Mesendoderm (in vitro differentiated cells): ENCODE results near the gene OBSCN.
"Not testable (repeated sequence)": the region's sequence is repeated elsewhere in the genome, so short reads cannot be mapped to it uniquely, and the experiment has no call there.

Experiments used
- DNase-seq: peaks from one replicate; pipeline ENCODE4 v3.0.0; 2013
- H2AK5ac ChIP-seq: 2 replicates; pipeline ENCODE4 v1.6.1; 2013; ENCODE audit warnings: low read length, inconsistent platforms
- H2BK120ac ChIP-seq: 2 replicates; pipeline ENCODE4 v1.6.1; 2013; ENCODE audit warnings: low read depth, mild to moderate bottlenecking, low read length, moderate library complexity, mixed read lengths
- H2BK15ac ChIP-seq: replicated peaks from 2 replicates; pipeline ENCODE4 v1.6.1; 2013; ENCODE audit warnings: low read depth, mild to moderate bottlenecking, moderate library complexity
- H2BK5ac ChIP-seq: 2 replicates; pipeline ENCODE4 v1.6.1; 2013; ENCODE audit warnings: low read length, inconsistent platforms
- H3K18ac ChIP-seq: 2 replicates; pipeline ENCODE4 v1.6.1; 2013; ENCODE audit warnings: mild to moderate bottlenecking, low read length, mixed read lengths
- H3K23ac ChIP-seq: one replicate; pipeline ENCODE4 v1.6.1; 2013; ENCODE audit warnings: low read length
- H3K27ac ChIP-seq: 2 replicates; pipeline ENCODE4 v1.5.1; 2013; ENCODE audit warnings: low read depth, mild to moderate bottlenecking, inconsistent platforms, low read length, moderate library complexity
- H3K27me3 ChIP-seq: 2 replicates; pipeline ENCODE4 v1.6.1; 2013; ENCODE audit warnings: low read length, control low read depth, mild to moderate bottlenecking, inconsistent platforms; ENCODE audit not compliant: insufficient read depth, poor library complexity
- H3K36me3 ChIP-seq: 2 replicates; pipeline ENCODE4 v1.6.1; 2013; ENCODE audit warnings: low read length, inconsistent platforms; ENCODE audit not compliant: control insufficient read depth, insufficient read depth
- H3K4ac ChIP-seq: one replicate; pipeline ENCODE4 v1.6.1; 2013; ENCODE audit warnings: low read depth, mild to moderate bottlenecking, low read length, moderate library complexity
- H3K4me1 ChIP-seq: 2 replicates; pipeline ENCODE4 v1.6.1; 2013; ENCODE audit warnings: low read depth, low read length, inconsistent platforms; ENCODE audit not compliant: control insufficient read depth
- H3K4me2 ChIP-seq: 2 replicates; pipeline ENCODE4 v1.6.1; 2013; ENCODE audit warnings: low read length
- H3K4me3 ChIP-seq: 2 replicates; pipeline ENCODE4 v1.5.1; 2013; ENCODE audit warnings: mild to moderate bottlenecking, low read length
- H3K56ac ChIP-seq: one replicate; pipeline ENCODE4 v1.6.1; 2013; ENCODE audit warnings: low read length
- H3K79me1 ChIP-seq: 2 replicates; pipeline ENCODE4 v1.6.1; 2013; ENCODE audit warnings: low read length, inconsistent platforms
- H3K79me2 ChIP-seq: 2 replicates; pipeline ENCODE4 v1.6.1; 2013; ENCODE audit warnings: mild to moderate bottlenecking, low read length; ENCODE audit not compliant: control insufficient read depth, insufficient read depth
- H3K9ac ChIP-seq: 2 replicates; pipeline ENCODE4 v1.6.1; 2013; ENCODE audit warnings: low read length, inconsistent platforms
- H4K5ac ChIP-seq: one replicate; pipeline ENCODE4 v1.6.1; 2013; ENCODE audit warnings: low read length
- H4K8ac ChIP-seq: one replicate; pipeline ENCODE4 v1.6.1; 2013; ENCODE audit warnings: low read depth, mild to moderate bottlenecking, control low read depth, low read length, moderate library complexity
- WGBS: extraction: QIAGEN DNeasy Blood & Tissue Kit; methylation state at CpG from one replicate; pipeline ENCODE4 v1.1.7; 2013; ENCODE audit warnings: low lambda C conversion rate, missing lambda C conversion rate; ENCODE audit not compliant: insufficient coverage; ENCODE audit errors: extremely low coverage; 5-methylcytosine and 5-hydroxymethylcytosine counted together

The OBSCN gene

DNA sequence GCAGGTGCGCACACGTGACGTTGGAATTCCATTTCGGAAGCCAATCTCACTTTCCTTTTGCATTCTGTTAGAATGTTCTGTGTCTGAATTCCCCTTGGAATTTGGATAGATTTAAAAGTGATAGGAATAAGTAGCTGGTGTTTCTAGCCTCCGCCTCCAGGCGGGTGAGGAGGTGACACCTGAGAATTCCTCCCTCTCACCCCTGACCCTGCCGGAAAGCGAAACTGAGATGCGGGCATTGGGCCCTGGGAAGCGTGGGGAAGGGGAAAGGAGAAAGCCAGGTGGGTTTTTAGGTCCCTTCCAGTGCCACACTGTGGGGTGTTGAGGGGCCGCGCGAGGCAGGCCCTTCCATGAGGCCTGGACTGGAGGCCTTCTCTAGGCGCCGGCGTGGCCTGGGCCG is 61.6 kb downstream of the OBSCN start:
- H2BK5ac ChIP-seq, H3K4me1 ChIP-seq, H2BK120ac ChIP-seq, H4K8ac ChIP-seq, H2AK5ac ChIP-seq, H3K27me3 ChIP-seq, H3K4ac ChIP-seq, H3K18ac ChIP-seq, H3K4me3 ChIP-seq, H2BK15ac ChIP-seq, H3K79me1 ChIP-seq, H3K9ac ChIP-seq, H3K4me2 ChIP-seq, H4K5ac ChIP-seq, DNase-seq, H3K27ac ChIP-seq, H3K56ac ChIP-seq, H3K79me2 ChIP-seq, H3K36me3 ChIP-seq, H3K23ac ChIP-seq: not testable (repeated sequence)
- no CpG with 5 or more reads among the region's 17 CpGs for WGBS

GRCh38 chr1:228270032-228270431 is 62.2 kb downstream of the OBSCN start:
- no peaks in the 10 kb centered on the region for H3K79me1 ChIP-seq
- H2AK5ac ChIP-seq: no peak overlapping the region
- H2BK5ac ChIP-seq: no peak overlapping the region
- H2BK120ac ChIP-seq: no peak overlapping the region
- H4K8ac ChIP-seq: no peak overlapping the region
- no peak overlapping the region for H3K27ac ChIP-seq
- H3K36me3 ChIP-seq: no peaks in the 10 kb centered on the region
- H3K4me3 ChIP-seq: no peak overlapping the region
- no peak overlapping the region for H3K4me2 ChIP-seq
- DNase-seq: no peak
- H3K56ac ChIP-seq: no peak overlapping the region
- H3K9ac ChIP-seq: no peak overlapping the region
- no peaks in the 10 kb centered on the region for H3K4me1 ChIP-seq
- no peak overlapping the region for H3K23ac ChIP-seq
- no CpG with 5 or more reads among the region's 1 CpG for WGBS
- no peak overlapping the region for H2BK15ac ChIP-seq
- H4K5ac ChIP-seq: no peak overlapping the region
- H3K79me2 ChIP-seq: no peaks in the 10 kb centered on the region
- no peaks in the 10 kb centered on the region for H3K27me3 ChIP-seq
- H3K4ac ChIP-seq: no peak overlapping the region
- no peak overlapping the region for H3K18ac ChIP-seq

- no peaks in the 10 kb centered on the region for H3K27me3 ChIP-seq
- WGBS: no CpG with 5 or more reads among the region's 19 CpGs
- no peak overlapping the region for H2AK5ac ChIP-seq
- H2BK15ac ChIP-seq: no peak overlapping the region
- H3K4me1 ChIP-seq: peaks cover 2% of the 10 kb centered on the region
- DNase-seq: no peak
- no peak overlapping the region for H2BK5ac ChIP-seq
- no peaks in the 10 kb centered on the region for H3K79me2 ChIP-seq
- H4K5ac ChIP-seq: no peak overlapping the region
- H2BK120ac ChIP-seq: no peak overlapping the region
- no peak overlapping the region for H4K8ac ChIP-seq
- H3K79me1 ChIP-seq: no peaks in the 10 kb centered on the region
- no peak overlapping the region for H3K27ac ChIP-seq
- no peak overlapping the region for H3K4me2 ChIP-seq
- H3K4me3 ChIP-seq: no peak overlapping the region
- no peak overlapping the region for H3K9ac ChIP-seq
- H3K18ac ChIP-seq: no peak overlapping the region
- H3K56ac ChIP-seq: no peak overlapping the region
- H3K23ac ChIP-seq: no peak overlapping the region
- no peak overlapping the region for H3K4ac ChIP-seq
- no peaks in the 10 kb centered on the region for H3K36me3 ChIP-seq
These were observed 63.9 kb downstream of the OBSCN start for GRCh38 chr1:228271701-228272251.

- H3K4me2 ChIP-seq: no peak overlapping the region
- H4K8ac ChIP-seq: no peak overlapping the region
- WGBS: no CpG with 5 or more reads among the region's 7 CpGs
- H3K79me2 ChIP-seq: no peaks in the 10 kb centered on the region
- H3K36me3 ChIP-seq: no peaks in the 10 kb centered on the region
- no peaks in the 10 kb centered on the region for H3K27me3 ChIP-seq
- H3K18ac ChIP-seq: no peak overlapping the region
- no peak overlapping the region for H3K27ac ChIP-seq
- no peak overlapping the region for H2BK5ac ChIP-seq
- no peak overlapping the region for H3K23ac ChIP-seq
- peaks cover 2% of the 10 kb centered on the region for H3K4me1 ChIP-seq
- no peak overlapping the region for H2BK15ac ChIP-seq
- H4K5ac ChIP-seq: no peak overlapping the region
- no peak overlapping the region for H2AK5ac ChIP-seq
- H3K56ac ChIP-seq: no peak overlapping the region
- H3K79me1 ChIP-seq: no peaks in the 10 kb centered on the region
- no peak overlapping the region for H2BK120ac ChIP-seq
- DNase-seq: no peak
- H3K4ac ChIP-seq: no peak overlapping the region
- no peak overlapping the region for H3K9ac ChIP-seq
- no peak overlapping the region for H3K4me3 ChIP-seq
These were observed 64.5 kb downstream of the OBSCN start for GRCh38 chr1:228272331-228272791.

DNA sequence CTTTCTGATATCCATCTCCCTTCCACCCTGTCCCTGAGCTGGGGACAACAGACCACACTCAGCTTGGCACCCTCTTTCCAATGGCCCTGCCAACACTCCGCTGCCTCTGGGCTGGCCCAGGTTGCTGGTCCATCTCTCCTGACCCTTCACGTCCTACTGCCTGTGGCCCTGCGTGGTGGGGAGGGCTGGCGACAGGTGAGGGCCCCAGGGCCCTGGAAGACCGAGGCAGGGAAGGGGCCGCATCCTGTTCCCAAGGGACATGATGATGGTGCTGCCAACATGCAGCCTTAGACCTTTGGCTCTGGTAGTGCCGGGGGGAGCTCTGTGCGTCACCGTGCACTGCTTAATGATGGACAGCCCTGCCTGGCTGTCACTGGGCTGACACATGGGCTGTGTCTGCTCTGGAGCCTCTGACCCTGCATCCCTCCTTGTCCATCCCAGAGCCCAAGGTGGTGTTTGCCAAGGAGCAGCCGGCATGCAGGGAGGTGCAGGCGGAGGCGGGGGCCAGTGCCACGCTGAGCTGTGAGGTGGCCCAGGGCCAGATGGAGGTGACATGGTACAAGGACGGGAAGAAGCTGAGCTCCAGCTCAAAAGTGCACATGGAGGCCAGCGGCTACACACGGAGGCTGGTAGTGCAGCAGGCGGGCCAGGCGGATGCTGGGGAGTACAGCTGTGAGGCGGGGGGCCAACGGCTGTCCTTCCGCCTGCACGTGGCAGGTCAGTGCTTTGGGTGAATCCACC is 65.2 kb downstream of the OBSCN start:
- H3K4ac ChIP-seq: no peak overlapping the region
- no peak for DNase-seq
- no peaks in the 10 kb centered on the region for H3K27me3 ChIP-seq

More for the DNA sequence above, 65.2 kb downstream of the OBSCN start:
- Histone ChIP-seq H3K79me1 (no peaks in the 10 kb centered on the region), H3K4me2 (no peak overlapping the region), H3K56ac (no peak overlapping the region), H3K18ac (no peak overlapping the region), H3K23ac (no peak overlapping the region), H4K8ac (no peak overlapping the region), H2BK120ac (no peak overlapping the region), H2BK5ac (no peak overlapping the region), H2AK5ac (no peak overlapping the region), H3K9ac (no peak overlapping the region), H3K4me1 (peaks cover 2% of the 10 kb centered on the region), H2BK15ac (no peak overlapping the region), H3K36me3 (no peaks in the 10 kb centered on the region), H3K4me3 (no peak overlapping the region), H3K27ac (no peak overlapping the region), H4K5ac (no peak overlapping the region), H3K79me2 (no peaks in the 10 kb centered on the region)
- WGBS: no CpG with 5 or more reads among the region's 22 CpGs
